ENCODE data around the gene ELFN2. TPM values are rescaled to one million over a fixed set of nuclear protein-coding genes. Genes with fewer than 3 reads are reported as not detected.

Gene ELFN2
- total and polyA plus RNA-seq, 4 donors, result 0.07 to 0.19 (median 0.08) TPM; not detected in 1

- WGBS, result 81% methylated on average over 9 of the region's 9 CpGs
- H3K27ac ChIP-seq (ENCODE audit: low read depth in 1 of 2, low read length in 2 of 2), result no peak overlapping the region
- DNase-seq (ENCODE audit: low spot score), result no peak
- no peak overlapping the region for H3K9ac ChIP-seq (ENCODE audit: low read depth in 1 of 2, low read length in 2 of 2)
- no peaks in the 10 kb centered on the region for H3K36me3 ChIP-seq (ENCODE audit: control insufficient read depth in 4 of 4, insufficient read depth in 3 of 4, low read depth in 1 of 4, low read length in 3 of 4)
- TF ChIP-seq HNF4A (conservative IDR thresholded peaks at IDR 0.05), result no peak
- no peak for TF ChIP-seq EGR1 (IDR thresholded peaks at IDR 0.05; ENCODE audit: low read depth in 2 of 2)
- no peak for TF ChIP-seq GABPA (IDR thresholded peaks at IDR 0.05 in 1 of 2, conservative IDR thresholded peaks at IDR 0.05 in 1 of 2)
- TF ChIP-seq, protein P1, sequence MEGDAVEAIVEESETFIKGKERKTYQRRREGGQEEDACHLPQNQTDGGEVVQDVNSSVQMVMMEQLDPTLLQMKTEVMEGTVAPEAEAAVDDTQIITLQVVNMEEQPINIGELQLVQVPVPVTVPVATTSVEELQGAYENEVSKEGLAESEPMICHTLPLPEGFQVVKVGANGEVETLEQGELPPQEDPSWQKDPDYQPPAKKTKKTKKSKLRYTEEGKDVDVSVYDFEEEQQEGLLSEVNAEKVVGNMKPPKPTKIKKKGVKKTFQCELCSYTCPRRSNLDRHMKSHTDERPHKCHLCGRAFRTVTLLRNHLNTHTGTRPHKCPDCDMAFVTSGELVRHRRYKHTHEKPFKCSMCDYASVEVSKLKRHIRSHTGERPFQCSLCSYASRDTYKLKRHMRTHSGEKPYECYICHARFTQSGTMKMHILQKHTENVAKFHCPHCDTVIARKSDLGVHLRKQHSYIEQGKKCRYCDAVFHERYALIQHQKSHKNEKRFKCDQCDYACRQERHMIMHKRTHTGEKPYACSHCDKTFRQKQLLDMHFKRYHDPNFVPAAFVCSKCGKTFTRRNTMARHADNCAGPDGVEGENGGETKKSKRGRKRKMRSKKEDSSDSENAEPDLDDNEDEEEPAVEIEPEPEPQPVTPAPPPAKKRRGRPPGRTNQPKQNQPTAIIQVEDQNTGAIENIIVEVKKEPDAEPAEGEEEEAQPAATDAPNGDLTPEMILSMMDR (IDR thresholded peaks at IDR 0.05; ENCODE audit: low read depth, low read length, missing input control), result no peak
- TF ChIP-seq HNF4G (IDR thresholded peaks at IDR 0.05), result no peak
- TF ChIP-seq YY1 (IDR thresholded peaks at IDR 0.05), result no peak
- TF ChIP-seq, protein P2, sequence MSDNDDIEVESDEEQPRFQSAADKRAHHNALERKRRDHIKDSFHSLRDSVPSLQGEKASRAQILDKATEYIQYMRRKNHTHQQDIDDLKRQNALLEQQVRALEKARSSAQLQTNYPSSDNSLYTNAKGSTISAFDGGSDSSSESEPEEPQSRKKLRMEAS (IDR thresholded peaks at IDR 0.05), result no peak
- no peak for TF ChIP-seq RAD21 (IDR thresholded peaks at IDR 0.05)
- TF ChIP-seq JUND (IDR thresholded peaks at IDR 0.05), result no peak
- TF ChIP-seq SP1 (IDR thresholded peaks at IDR 0.05), result no peak
- no peak for TF ChIP-seq FOXA1 (IDR thresholded peaks at IDR 0.05)
- no peak for TF ChIP-seq TAF1 (conservative IDR thresholded peaks at IDR 0.05)
- TF ChIP-seq FOXA2 (IDR thresholded peaks at IDR 0.05), result no peak
- TF ChIP-seq ZBTB33 (IDR thresholded peaks at IDR 0.05), result no peak
- TF ChIP-seq, protein P3, sequence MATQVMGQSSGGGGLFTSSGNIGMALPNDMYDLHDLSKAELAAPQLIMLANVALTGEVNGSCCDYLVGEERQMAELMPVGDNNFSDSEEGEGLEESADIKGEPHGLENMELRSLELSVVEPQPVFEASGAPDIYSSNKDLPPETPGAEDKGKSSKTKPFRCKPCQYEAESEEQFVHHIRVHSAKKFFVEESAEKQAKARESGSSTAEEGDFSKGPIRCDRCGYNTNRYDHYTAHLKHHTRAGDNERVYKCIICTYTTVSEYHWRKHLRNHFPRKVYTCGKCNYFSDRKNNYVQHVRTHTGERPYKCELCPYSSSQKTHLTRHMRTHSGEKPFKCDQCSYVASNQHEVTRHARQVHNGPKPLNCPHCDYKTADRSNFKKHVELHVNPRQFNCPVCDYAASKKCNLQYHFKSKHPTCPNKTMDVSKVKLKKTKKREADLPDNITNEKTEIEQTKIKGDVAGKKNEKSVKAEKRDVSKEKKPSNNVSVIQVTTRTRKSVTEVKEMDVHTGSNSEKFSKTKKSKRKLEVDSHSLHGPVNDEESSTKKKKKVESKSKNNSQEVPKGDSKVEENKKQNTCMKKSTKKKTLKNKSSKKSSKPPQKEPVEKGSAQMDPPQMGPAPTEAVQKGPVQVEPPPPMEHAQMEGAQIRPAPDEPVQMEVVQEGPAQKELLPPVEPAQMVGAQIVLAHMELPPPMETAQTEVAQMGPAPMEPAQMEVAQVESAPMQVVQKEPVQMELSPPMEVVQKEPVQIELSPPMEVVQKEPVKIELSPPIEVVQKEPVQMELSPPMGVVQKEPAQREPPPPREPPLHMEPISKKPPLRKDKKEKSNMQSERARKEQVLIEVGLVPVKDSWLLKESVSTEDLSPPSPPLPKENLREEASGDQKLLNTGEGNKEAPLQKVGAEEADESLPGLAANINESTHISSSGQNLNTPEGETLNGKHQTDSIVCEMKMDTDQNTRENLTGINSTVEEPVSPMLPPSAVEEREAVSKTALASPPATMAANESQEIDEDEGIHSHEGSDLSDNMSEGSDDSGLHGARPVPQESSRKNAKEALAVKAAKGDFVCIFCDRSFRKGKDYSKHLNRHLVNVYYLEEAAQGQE (IDR thresholded peaks at IDR 0.05), result no peak
- TF ChIP-seq ATF3 (IDR thresholded peaks at IDR 0.05), result no peak
- TF ChIP-seq RXRA (IDR thresholded peaks at IDR 0.05), result no peak
- TF ChIP-seq NR2F2 (IDR thresholded peaks at IDR 0.05), result no peak
- H3K27me3 ChIP-seq (ENCODE audit: control insufficient read depth in 4 of 4, insufficient read depth in 4 of 4, low read length in 3 of 4), result peaks cover 0 to 7% (median 5%) of the 10 kb centered on the region in 4 donors
- no peak overlapping the region for H3K4me3 ChIP-seq (ENCODE audit: low read depth in 1 of 3, low read length in 3 of 3)
- H3K4me1 ChIP-seq (ENCODE audit: control insufficient read depth in 4 of 4, insufficient read depth in 4 of 4, low read length in 3 of 4), result peaks cover 4 to 11% (median 6%) of the 10 kb centered on the region in 4 donors
- H3K9me3 ChIP-seq (ENCODE audit: control insufficient read depth in 4 of 4, low read length in 3 of 4), result no peaks in the 10 kb centered on the region
Observed at GRCh38 chr22:37421468-37421877, 5.8 kb downstream of the ELFN2 start.

Measured in liver (tissue), 9 donors.